GM23248 (cell line): Measurements from ENCODE around the gene RPS5. TPM values are rescaled to one million over a fixed set of nuclear protein-coding genes. Genes with fewer than 3 reads are reported as not detected.
"Not testable (repeated sequence)": the region's sequence is repeated elsewhere in the genome, so short reads cannot be mapped to it uniquely, and the experiment has no call there.

Source experiments
- DNase-seq: peaks from one replicate; pipeline ENCODE4 v3.0.0-alpha.2; 2015
- H2AFZ ChIP-seq: fragments of 200-600 bp; sonication (generic); 2 replicates; pipeline ENCODE4 v1.6.1; 2016; ENCODE audit warnings: antibody characterized with exemption
- H3F3A ChIP-seq: fragments of 200-600 bp; sonication (generic); 2 replicates; pipeline ENCODE4 v1.6.1; 2016; ENCODE audit warnings: mild to moderate bottlenecking, antibody characterized with exemption, mixed run types; ENCODE audit not compliant: insufficient read depth
- H3K27ac ChIP-seq: fragments of 200-600 bp; sonication (generic); 2 replicates; pipeline ENCODE4 v1.5.1; 2016; ENCODE audit warnings: mild to moderate bottlenecking
- H3K27me3 ChIP-seq: fragments of 200-600 bp; sonication (generic); replicated peaks from 2 replicates; pipeline ENCODE4 v1.6.1; 2016; ENCODE audit warnings: mild to moderate bottlenecking; ENCODE audit not compliant: insufficient read depth
- H3K36me3 ChIP-seq: fragments of 200-600 bp; sonication (generic); 2 replicates; pipeline ENCODE4 v1.6.1; 2016; ENCODE audit warnings: low read depth, mild to moderate bottlenecking
- H3K4me1 ChIP-seq: fragments of 200-600 bp; sonication (generic); 2 replicates; pipeline ENCODE4 v1.6.1; 2016; ENCODE audit warnings: mild to moderate bottlenecking; ENCODE audit not compliant: insufficient read depth
- H3K4me2 ChIP-seq: fragments of 200-600 bp; sonication (generic); one replicate; pipeline ENCODE4 v1.6.1; 2016; ENCODE audit warnings: mild to moderate bottlenecking; ENCODE audit not compliant: unreplicated experiment
- H3K4me3 ChIP-seq: fragments of 200-600 bp; sonication (generic); 2 replicates; pipeline ENCODE4 v1.5.1; 2016; ENCODE audit warnings: mild to moderate bottlenecking
- H3K79me2 ChIP-seq: fragments of 200-600 bp; sonication (generic); 2 replicates; pipeline ENCODE4 v1.6.1; 2016; ENCODE audit warnings: mild to moderate bottlenecking; ENCODE audit not compliant: insufficient read depth
- H3K9ac ChIP-seq: fragments of 200-600 bp; sonication (generic); 2 replicates; pipeline ENCODE4 v1.6.1; 2016; ENCODE audit warnings: mild to moderate bottlenecking
- H3K9me2 ChIP-seq: fragments of 200-600 bp; sonication (generic); 2 replicates; pipeline ENCODE4 v1.6.1; 2016; ENCODE audit warnings: mixed run types, mild to moderate bottlenecking, moderate library complexity; ENCODE audit not compliant: insufficient read depth
- H3K9me3 ChIP-seq: fragments of 200-600 bp; sonication (generic); one replicate; pipeline ENCODE4 v1.6.1; 2017; ENCODE audit warnings: low read depth
- H4K20me1 ChIP-seq: fragments of 200-600 bp; sonication (generic); 2 replicates; pipeline ENCODE4 v1.6.0; 2016; ENCODE audit not compliant: insufficient read depth
- EZH2 ChIP-seq: fragments of 200-600 bp; sonication (generic); IDR thresholded peaks from 2 replicates; pipeline ENCODE4 v1.6.1; 2018; ENCODE audit warnings: antibody characterized with exemption, mild to moderate bottlenecking; ENCODE audit not compliant: insufficient read depth, poor library complexity, severe bottlenecking
- EZH2phosphoT487 ChIP-seq: fragments of 200-600 bp; sonication (generic); IDR thresholded peaks from 2 replicates; pipeline ENCODE4 v1.6.1; 2018; ENCODE audit warnings: antibody characterized with exemption, moderate library complexity, mild to moderate bottlenecking, low read depth; ENCODE audit not compliant: insufficient read depth
- WGBS, 2 experiments: methylation state at CpG; one replicate each; pipeline ENCODE4 v1.1.6; 2015 to 2017; ENCODE audit warnings: low lambda C conversion rate in 2 of 2, low coverage in 1 of 2; ENCODE audit errors: missing lambda C conversion rate in 2 of 2; 5-methylcytosine and 5-hydroxymethylcytosine counted together
- in situ Hi-C: fragments of 300-500 bp; cut with MboI; formaldehyde crosslinking; loops from 2 replicates; pipeline ENCODE4 v1.15.0; 2020
- polyA plus RNA-seq: library from polyadenylated mRNA; unstranded; fragments of >200 nt; fragmentation: Nextera tagmentation; extraction: Ambion mirVana; gene quantifications from 2 replicates; pipeline ENCODE4 v1.2.1, GENCODE V29; 2016
- total RNA-seq: library from RNA; depleted of rRNA; stranded (reverse); fragments of >200 nt; shearing (Covaris generic); gene quantifications from 2 replicates; pipeline ENCODE4 v1.2.3, GENCODE V29; 2014

RPS5 gene
- total and polyA plus RNA-seq, 2 experiments from 2014 or later, result 561 to 1,366 TPM

GRCh38 chr19:58372311-58373133 lies 14.5 kb upstream of the RPS5 start:
- no peak overlapping the region for H3K4me3 ChIP-seq
- H3K27ac ChIP-seq, result no peak overlapping the region
- no peak for TF ChIP-seq EZH2
- TF ChIP-seq EZH2phosphoT487, result no peak
- no peaks in the 10 kb centered on the region for H4K20me1 ChIP-seq
- no peak overlapping the region for H2AFZ ChIP-seq
- no peaks in the 10 kb centered on the region for H3K4me1 ChIP-seq
- no peak overlapping the region for H3K9ac ChIP-seq
- no peaks in the 10 kb centered on the region for H3K9me3 ChIP-seq
- in situ Hi-C loops, result no loop called here
- no peaks in the 10 kb centered on the region for H3K9me2 ChIP-seq
- no peaks in the 10 kb centered on the region for H3K79me2 ChIP-seq
- WGBS, 2 experiments, result 65 to 68% methylated on average over 15 of the region's 15 CpGs
- peak; percentile 26 for DNase-seq
- H3K27me3 ChIP-seq, result no peaks in the 10 kb centered on the region
- no peaks in the 10 kb centered on the region for H3F3A ChIP-seq
- H3K4me2 ChIP-seq, result no peak overlapping the region
- H3K36me3 ChIP-seq, result no peaks in the 10 kb centered on the region

DNA sequence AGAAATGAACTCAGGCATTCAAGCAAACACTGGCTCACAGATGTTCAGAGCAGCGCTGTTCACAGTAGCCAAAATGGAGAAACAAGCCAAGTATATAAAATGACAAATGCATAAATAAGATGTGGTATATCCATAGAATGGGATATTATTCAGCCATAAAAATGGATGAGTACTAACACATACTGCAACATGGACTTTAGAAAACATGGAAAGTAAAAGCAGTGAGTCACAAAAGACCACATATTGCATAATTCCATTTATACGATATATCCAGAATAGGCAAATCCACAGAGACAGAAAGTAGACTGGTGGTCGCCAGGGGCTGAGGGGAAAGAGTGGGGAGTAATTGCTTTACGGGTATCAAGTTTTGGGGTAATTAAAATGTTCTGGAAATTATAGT lies 12.9 kb upstream of the RPS5 start:
- Histone ChIP-seq H3K36me3 (no peaks in the 10 kb centered on the region), H3K4me3 (no peak overlapping the region), H3K9me3 (no peaks in the 10 kb centered on the region), H3K9me2 (no peaks in the 10 kb centered on the region), H3K27me3 (no peaks in the 10 kb centered on the region), H2AFZ (no peak overlapping the region), H3F3A (no peaks in the 10 kb centered on the region), H3K9ac (no peak overlapping the region), H3K79me2 (peaks cover 12% of the 10 kb centered on the region), H3K4me1 (no peaks in the 10 kb centered on the region), H3K27ac (no peak overlapping the region), H3K4me2 (no peak overlapping the region), H4K20me1 (no peaks in the 10 kb centered on the region)
- DNase-seq, result peak; percentile 40
- 65 to 72% methylated on average over 4 of the region's 4 CpGs for WGBS, 2 experiments
- TF ChIP-seq EZH2 (no peak), EZH2phosphoT487 (no peak)
- in situ Hi-C loops, result no loop called here

DNA sequence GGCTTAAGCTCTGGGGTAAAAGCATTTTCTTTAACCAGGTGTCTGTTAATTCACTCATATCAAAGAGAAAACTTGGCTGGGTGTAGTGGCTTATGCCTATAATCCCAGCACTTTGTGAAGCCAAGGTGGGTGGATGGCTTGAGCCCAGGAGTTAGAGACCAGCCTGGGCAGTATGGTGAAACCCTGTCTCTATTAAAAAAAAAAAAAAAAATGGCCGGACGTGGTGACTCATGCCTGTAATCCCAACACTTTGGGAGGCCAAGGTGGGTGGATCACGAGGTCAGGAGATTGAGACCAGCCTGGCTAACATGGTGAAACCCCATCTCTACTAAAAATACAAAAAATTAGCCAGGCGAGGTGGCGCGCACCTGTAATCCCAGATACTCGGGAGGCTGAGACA lies 10.3 kb upstream of the RPS5 start:
- H3K9ac ChIP-seq, H3K27me3 ChIP-seq, H3F3A ChIP-seq, H3K4me3 ChIP-seq, H3K9me2 ChIP-seq, H3K36me3 ChIP-seq, H3K27ac ChIP-seq, in situ Hi-C loops, H4K20me1 ChIP-seq, H3K4me1 ChIP-seq, H2AFZ ChIP-seq, H3K9me3 ChIP-seq, H3K4me2 ChIP-seq: not testable (repeated sequence)
- H3K79me2 ChIP-seq, result peaks cover 26% of the 10 kb centered on the region
- 68 to 97% methylated on average over 5 to 7 of the region's 7 CpGs for whole genome bisulfite sequencing, 2 experiments
- peak; percentile 24 for DNase-seq

- H3K9ac ChIP-seq, result no peak overlapping the region
- H3K79me2 ChIP-seq, result peaks cover 33% of the 10 kb centered on the region
- no peaks in the 10 kb centered on the region for H3K9me3 ChIP-seq
- H3K9me2 ChIP-seq, result no peaks in the 10 kb centered on the region
- H3K36me3 ChIP-seq, result no peaks in the 10 kb centered on the region
- H3K4me3 ChIP-seq, result no peak overlapping the region
- H2AFZ ChIP-seq, result no peak overlapping the region
- no peak overlapping the region for H3K27ac ChIP-seq
- no peak for DNase-seq
- no peak overlapping the region for H3K4me2 ChIP-seq
- no peaks in the 10 kb centered on the region for H3K27me3 ChIP-seq
- peaks cover 9% of the 10 kb centered on the region for H3K4me1 ChIP-seq
- TF ChIP-seq EZH2, result no peak
- H3F3A ChIP-seq, result 0 out of 2 replicates have a peak, but pooled peaks cover 5% of the 10 kb centered on the region
- in situ Hi-C loops, result no loop called here
- 80 to 86% methylated on average over 6 of the region's 6 CpGs for WGBS, 2 experiments
- no peaks in the 10 kb centered on the region for H4K20me1 ChIP-seq
Measured at GRCh38 chr19:58379246-58379645, 7.8 kb upstream of the RPS5 start.
